ENCODE results near the gene AKT1.
A peak's percentile ranks its signal among the peaks of the same experiment; 100 is the strongest.

AKT1 gene

GRCh38 chr14:104771374-104771773 is 24.2 kb downstream of the AKT1 start:
- DNase-seq, result no peak

- DNase-seq, result no peak
These were observed 24.7 kb downstream of the AKT1 start for GRCh38 chr14:104770851-104771272.

GRCh38 chr14:104770072-104770579 is 25.4 kb downstream of the AKT1 start:
- DNase-seq, result no peak

- no peak for DNase-seq
These were observed 26.1 kb downstream of the AKT1 start for GRCh38 chr14:104769324-104770071.

- DNase-seq, result peak; percentile 29 to 61
These were observed 26.9 kb downstream of the AKT1 start for GRCh38 chr14:104768437-104769323.

GRCh38 chr14:104767634-104767918 is 28.0 kb downstream of the AKT1 start:
- no peak for DNase-seq

- no peak for DNase-seq
These were observed 28.5 kb downstream of the AKT1 start for GRCh38 chr14:104766863-104767633.

- no peak for DNase-seq
These were observed 29.2 kb downstream of the AKT1 start for GRCh38 chr14:104766256-104766862.

- no peak for DNase-seq
These were observed 30.0 kb downstream of the AKT1 start for GRCh38 chr14:104765517-104765916.

GRCh38 chr14:104758981-104759969 is 36.3 kb downstream of the AKT1 start:
- no peak for DNase-seq

- no peak for DNase-seq
These were observed 37.7 kb downstream of the AKT1 start for GRCh38 chr14:104757681-104758392.

- DNase-seq, result no peak
These were observed 38.3 kb downstream of the AKT1 start for GRCh38 chr14:104757238-104757585.

GRCh38 chr14:104756477-104757237 is 38.9 kb downstream of the AKT1 start:
- no peak for DNase-seq

GRCh38 chr14:104755621-104756020 is 39.9 kb downstream of the AKT1 start:
- no peak for DNase-seq

- DNase-seq, result no peak
These were observed 41.2 kb downstream of the AKT1 start for GRCh38 chr14:104754213-104754851.

GRCh38 chr14:104753528-104754212 is 41.9 kb downstream of the AKT1 start:
- DNase-seq, result no peak

- peak; percentile 99 to 100 for DNase-seq
These were observed 42.6 kb downstream of the AKT1 start, which contains the start of gene SIVA1 for GRCh38 chr14:104752735-104753527. TSS of gene SIVA1 (plus strand) at chr14:104753147. CDS start at chr14:104753202, 55 bp downstream.

GRCh38 chr14:104752423-104752734 is 43.2 kb downstream of the AKT1 start:
- no peak for DNase-seq

Measured in SHP77 (cell line).